ENCODE data around the gene SLC29A3. TPM values are rescaled to one million over a fixed set of nuclear protein-coding genes. Genes with fewer than 3 reads are reported as not detected.

Gene SLC29A3
- total RNA-seq, 4 donors from 2014 or later = 0.87 to 3.1 (median 2.3) TPM

- WGBS, 2 donors = 70 to 83% methylated on average over 6 to 9 of the region's 12 CpGs
- Histone ChIP-seq H3K9me3 (no peaks in the 10 kb centered on the region), H3K36me3 (peaks cover 0 to 47% (median 4%) of the 10 kb centered on the region in 3 donors), H3K27ac (peak overlapping the region; percentile 29 to 60 (median 50)), H3K4me1 (peaks cover 12 to 42% (median 14%) of the 10 kb centered on the region in 3 donors), H3K4me3 (no peak overlapping the region), H3K27me3 (no peaks in the 10 kb centered on the region)
- no peak for TF ChIP-seq CTCF (IDR thresholded peaks at IDR 0.05)
- no peak for TF ChIP-seq POLR2A (IDR thresholded peaks at IDR 0.05)
- DNase-seq = no peak
- intact Hi-C loops (cut with DNase I) = no loop called here
These were observed 17.6 kb upstream of the SLC29A3 start for GRCh38 chr10:71301371-71301916.

- WGBS, 2 donors = 64% methylated on average over 3 of the region's 4 CpGs; no CpG with 5 or more reads in 1 of the 2 donors
- no peaks in the 10 kb centered on the region for H3K9me3 ChIP-seq
- H3K4me3 ChIP-seq = no peak overlapping the region
- DNase-seq = no peak
- peaks cover 0 to 38% (median 4%) of the 10 kb centered on the region in 3 donors for H3K36me3 ChIP-seq
- no peaks in the 10 kb centered on the region for H3K27me3 ChIP-seq
- intact Hi-C loops (cut with DNase I) = no loop called here
- no peak overlapping the region for H3K27ac ChIP-seq
- H3K4me1 ChIP-seq = peaks cover 12 to 34% (median 14%) of the 10 kb centered on the region in 3 donors
- TF ChIP-seq CTCF (IDR thresholded peaks at IDR 0.05) = no peak
- no peak for TF ChIP-seq POLR2A (IDR thresholded peaks at IDR 0.05)
These were observed 16.6 kb upstream of the SLC29A3 start for GRCh38 chr10:71302451-71302850.

- H3K36me3 ChIP-seq = peaks cover 0 to 32% (median 4%) of the 10 kb centered on the region in 3 donors
- no peak overlapping the region for H3K4me3 ChIP-seq
- no peaks in the 10 kb centered on the region for H3K9me3 ChIP-seq
- WGBS, 2 donors = 39 to 50% methylated on average over 6 to 8 of the region's 8 CpGs
- peaks cover 12 to 34% (median 14%) of the 10 kb centered on the region in 3 donors for H3K4me1 ChIP-seq
- H3K27ac ChIP-seq = no peak overlapping the region
- DNase-seq = no peak
- H3K27me3 ChIP-seq = no peaks in the 10 kb centered on the region
- intact Hi-C loops (cut with DNase I) = no loop called here
- peak in 5 of 6 experiments; percentile 9 to 51 (median 38) for TF ChIP-seq CTCF (IDR thresholded peaks at IDR 0.05)
- no peak for TF ChIP-seq POLR2A (IDR thresholded peaks at IDR 0.05)
These were observed 16.0 kb upstream of the SLC29A3 start for GRCh38 chr10:71302874-71303568.

- no CpG with 5 or more reads among the region's 1 CpG for WGBS, 2 donors
- DNase-seq = no peak
- intact Hi-C loops (cut with DNase I) = no loop called here
- no peak overlapping the region for H3K27ac ChIP-seq
- H3K4me1 ChIP-seq = peaks cover 12 to 34% (median 14%) of the 10 kb centered on the region in 3 donors
- TF ChIP-seq POLR2A (IDR thresholded peaks at IDR 0.05) = no peak
- no peak for TF ChIP-seq CTCF (IDR thresholded peaks at IDR 0.05)
- H3K4me3 ChIP-seq = no peak overlapping the region
- H3K36me3 ChIP-seq = peaks cover 0 to 27% (median 4%) of the 10 kb centered on the region in 3 donors
- H3K27me3 ChIP-seq = no peaks in the 10 kb centered on the region
- H3K9me3 ChIP-seq = no peaks in the 10 kb centered on the region
These were observed 15.5 kb upstream of the SLC29A3 start for GRCh38 chr10:71303569-71303907.

GRCh38 chr10:71304914-71305313 is 14.1 kb upstream of the SLC29A3 start:
- intact Hi-C loops (cut with DNase I) = no loop called here

More at GRCh38 chr10:71304914-71305313, 14.1 kb upstream of the SLC29A3 start:
- no peaks in the 10 kb centered on the region for H3K9me3 ChIP-seq
- H3K27me3 ChIP-seq = peaks cover 0 to 7% (median 0%) of the 10 kb centered on the region in 4 donors
- H3K4me1 ChIP-seq = peaks cover 12 to 23% (median 14%) of the 10 kb centered on the region in 3 donors
- TF ChIP-seq POLR2A (IDR thresholded peaks at IDR 0.05) (no peak), CTCF (IDR thresholded peaks at IDR 0.05) (no peak)
- H3K36me3 ChIP-seq = peaks cover 0 to 15% (median 0%) of the 10 kb centered on the region in 3 donors
- no peak for DNase-seq
- H3K27ac ChIP-seq = no peak overlapping the region
- H3K4me3 ChIP-seq = no peak overlapping the region
- WGBS, 2 donors = 61 to 66% methylated on average over 6 of the region's 6 CpGs
